OCI-LY7 (cell line): ENCODE measurements around the gene SCUBE2. TPM values are rescaled to one million over a fixed set of nuclear protein-coding genes. Genes with fewer than 3 reads are reported as not detected.

Experiments used
- BruUV-seq: library from RNA; stranded (reverse); fragments of 400-500 nt; replicated peaks from 2 replicates; lab custom pipeline; 2021; lab: Mats Ljungman, UMichigan
- CTCF ChIA-PET: fragments of 300-600 bp; sonication (Branson Sonifier 250); formaldehyde crosslinking; loops from one replicate; lab custom pipeline; 2022; ENCODE audit warnings: antibody characterized with exemption; ENCODE audit not compliant: unreplicated experiment; lab: Charles Lee
- POLR2A ChIA-PET: fragments of 300-600 bp; sonication (Branson Sonifier 250); formaldehyde crosslinking; loops from one replicate; lab custom pipeline; 2022; ENCODE audit warnings: antibody characterized with exemption; lab: Charles Lee
- DNase-seq: peaks from one replicate; pipeline ENCODE4 v3.0.0-alpha.2; 2015; ENCODE audit warnings: low spot score
- H2AFZ ChIP-seq: fragments of 200-600 bp; sonication (generic), shearing (Covaris generic); 2 replicates; pipeline ENCODE4 v1.6.1; 2014; ENCODE audit warnings: mild to moderate bottlenecking, antibody characterized with exemption, low read length, moderate library complexity
- H3K27ac ChIP-seq: fragments of 200-600 bp; sonication (generic); 2 replicates; pipeline ENCODE4 v1.5.1; 2014; ENCODE audit warnings: mixed run types, low read depth, mild to moderate bottlenecking, moderate library complexity, low read length, inconsistent platforms; ENCODE audit not compliant: poor library complexity, severe bottlenecking
- H3K36me3 ChIP-seq: fragments of 200-600 bp; sonication (generic); 2 replicates; pipeline ENCODE4 v1.6.1; 2014; ENCODE audit warnings: mild to moderate bottlenecking, antibody characterized with exemption, low read length, moderate library complexity, mixed read lengths; ENCODE audit not compliant: insufficient read depth
- H3K4me1 ChIP-seq: fragments of 200-600 bp; sonication (generic); 2 replicates; pipeline ENCODE4 v1.5.1; 2014; ENCODE audit warnings: mild to moderate bottlenecking, low read length; ENCODE audit not compliant: insufficient read depth, poor library complexity, severe bottlenecking
- H3K4me2 ChIP-seq: fragments of 200-600 bp; sonication (generic); 2 replicates; pipeline ENCODE4 v1.6.1; 2014; ENCODE audit warnings: mild to moderate bottlenecking, low read length
- H3K4me3 ChIP-seq: fragments of 200-600 bp; sonication (generic); 2 replicates; pipeline ENCODE4 v1.5.1; 2014; ENCODE audit warnings: mild to moderate bottlenecking, low read depth, low read length; ENCODE audit not compliant: poor library complexity, severe bottlenecking
- H3K79me2 ChIP-seq: fragments of 200-600 bp; sonication (generic); 2 replicates; pipeline ENCODE4 v1.6.1; 2016; ENCODE audit warnings: low read depth, mild to moderate bottlenecking, low read length, moderate library complexity, mixed read lengths; ENCODE audit not compliant: insufficient read depth
- H3K9me2 ChIP-seq: fragments of 200-600 bp; sonication (generic); 2 replicates; pipeline ENCODE4 v1.6.1; 2016; ENCODE audit warnings: mild to moderate bottlenecking, low read length, mixed read lengths; ENCODE audit not compliant: insufficient read depth
- H3K9me3 ChIP-seq: fragments of 200-600 bp; sonication (generic); 2 replicates; pipeline ENCODE4 v1.6.1; 2014; ENCODE audit warnings: mild to moderate bottlenecking, mixed run types, low read length, mixed read lengths
- H4K20me1 ChIP-seq: fragments of 200-600 bp; sonication (generic); 2 replicates; pipeline ENCODE4 v1.6.1; 2014; ENCODE audit warnings: mild to moderate bottlenecking, antibody characterized with exemption, low read length, moderate library complexity, mixed read lengths; ENCODE audit not compliant: insufficient read depth
- CTCF ChIP-seq: fragments of 200-600 bp; sonication (generic); conservative IDR thresholded peaks from 2 replicates; pipeline ENCODE4 v1.5.1; 2014; ENCODE audit warnings: mild to moderate bottlenecking, antibody characterized with exemption, low read length, moderate library complexity, mixed read lengths
- EZH2phosphoT487 ChIP-seq: fragments of 200-600 bp; sonication (generic); IDR thresholded peaks from 2 replicates; pipeline ENCODE4 v1.6.1; 2018; ENCODE audit warnings: low read depth, borderline replicate concordance, mild to moderate bottlenecking, mixed run types, antibody characterized with exemption, low read length, moderate library complexity, mixed read lengths
- intact Hi-C: fragments of 100-400 bp; cut with micrococcal nuclease; formaldehyde crosslinking; loops from one replicate; pipeline ENCODE4 v1.10.0; 2022; ENCODE audit not compliant: unreplicated experiment
- total RNA-seq, 2 experiments: library from RNA; depleted of rRNA in 1 of 2; stranded (reverse); fragments of >200 nt in 1 of 2; shearing (Covaris generic) in 1 of 2; gene quantifications; 2 replicates each; pipeline ENCODE4 v1.2.3, GENCODE V29; 2014 to 2022

SCUBE2 gene
- total RNA-seq, 2 experiments from 2014 or later, result not detected

GRCh38 chr11:9092853-9093778 lies 1.7 kb upstream of the SCUBE2 start:
- intact Hi-C loops, result no loop called here
- no peaks in the 10 kb centered on the region for H3K36me3 ChIP-seq
- no peaks in the 10 kb centered on the region for H3K9me2 ChIP-seq
- no peak overlapping the region for H2AFZ ChIP-seq
- no TSS peak for BruUV-seq
- no peaks in the 10 kb centered on the region for H4K20me1 ChIP-seq
- DNase-seq, result peak; percentile 18
- H3K4me1 ChIP-seq, result no peaks in the 10 kb centered on the region
- no peak overlapping the region for H3K4me3 ChIP-seq
- POLR2A ChIA-PET, result interaction anchor here (0.6 to 1.2 kb wide), 3 partner anchors 9 to 1263 kb away, joined by 3 read pairs; no protein-coding TSS in a partner anchor
- no peaks in the 10 kb centered on the region for H3K9me3 ChIP-seq
- H3K27ac ChIP-seq, result no peak overlapping the region
- TF ChIP-seq EZH2phosphoT487, result no peak
- TF ChIP-seq CTCF, result peak; percentile 70
- no peak overlapping the region for H3K4me2 ChIP-seq
- H3K79me2 ChIP-seq, result no peaks in the 10 kb centered on the region
- CTCF ChIA-PET, result interaction anchor here (0.8 to 1.3 kb wide), 2 partner anchors 44 to 46 kb away, joined by 3 read pairs; no protein-coding TSS in a partner anchor

GRCh38 chr11:9092072-9092471 lies 673 bp upstream of the SCUBE2 start:
- H3K9me3 ChIP-seq, result no peaks in the 10 kb centered on the region
- POLR2A ChIA-PET, result no interaction called here
- CTCF ChIA-PET, result no interaction called here
- intact Hi-C loops, result no loop called here
- no peak for DNase-seq
- no peak overlapping the region for H3K27ac ChIP-seq
- no peaks in the 10 kb centered on the region for H3K4me1 ChIP-seq
- TF ChIP-seq CTCF (no peak), EZH2phosphoT487 (no peak)
- H4K20me1 ChIP-seq, result no peaks in the 10 kb centered on the region
- no peaks in the 10 kb centered on the region for H3K36me3 ChIP-seq
- no peak overlapping the region for H2AFZ ChIP-seq
- H3K4me3 ChIP-seq, result no peak overlapping the region
- no peaks in the 10 kb centered on the region for H3K9me2 ChIP-seq
- H3K4me2 ChIP-seq, result no peak overlapping the region
- BruUV-seq, result no TSS peak
- no peaks in the 10 kb centered on the region for H3K79me2 ChIP-seq

GRCh38 chr11:9090488-9091043 lies 833 bp downstream of the SCUBE2 start:
- no peak overlapping the region for H2AFZ ChIP-seq
- BruUV-seq, result no TSS peak
- CTCF ChIA-PET, result no interaction called here

More at GRCh38 chr11:9090488-9091043, 833 bp downstream of the SCUBE2 start:
- POLR2A ChIA-PET, result no interaction called here
- H3K4me1 ChIP-seq, result no peaks in the 10 kb centered on the region
- intact Hi-C loops, result no loop called here
- H3K4me2 ChIP-seq, result no peak overlapping the region
- no peaks in the 10 kb centered on the region for H3K79me2 ChIP-seq
- H3K4me3 ChIP-seq, result no peak overlapping the region
- H3K36me3 ChIP-seq, result no peaks in the 10 kb centered on the region
- DNase-seq, result no peak
- no peaks in the 10 kb centered on the region for H4K20me1 ChIP-seq
- H3K9me3 ChIP-seq, result no peaks in the 10 kb centered on the region
- TF ChIP-seq CTCF, result no peak
- H3K27ac ChIP-seq, result no peak overlapping the region
- no peaks in the 10 kb centered on the region for H3K9me2 ChIP-seq
